Measurements from ENCODE around the gene SLC7A6OS.

Gene SLC7A6OS

DNA sequence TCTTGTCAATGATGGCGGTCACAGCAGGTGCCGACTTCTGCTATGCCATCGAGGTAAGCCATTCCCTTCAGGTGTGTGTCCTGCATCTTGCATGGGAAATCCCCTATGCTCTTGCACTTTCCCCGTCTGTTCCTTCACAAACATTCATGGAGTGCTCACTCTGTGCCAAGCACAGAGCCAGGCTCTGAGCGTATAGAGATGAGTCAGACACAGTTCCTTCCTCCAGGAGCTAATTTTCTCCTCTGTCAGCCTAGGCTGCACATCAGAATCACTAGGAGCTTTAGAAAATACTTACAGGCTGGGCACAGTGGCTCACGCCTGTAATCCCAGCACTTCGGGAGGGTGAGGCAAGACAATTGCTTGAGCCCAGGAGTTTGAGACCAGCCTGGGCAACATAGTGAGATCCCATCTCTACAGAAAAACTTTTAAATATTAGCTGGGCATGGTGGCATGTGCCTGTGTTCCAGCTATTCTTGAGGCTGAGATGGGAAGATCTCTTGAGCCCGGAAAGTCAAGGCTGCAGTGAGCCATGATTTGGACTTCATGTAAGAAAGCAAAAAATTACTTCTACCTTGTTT, 14.1 kb upstream of the SLC7A6OS start:
- POLR2A ChIA-PET, result interaction anchor here (1.2 kb wide), 1 partner anchor 14 kb away, joined by 7 read pairs; the partner anchor contains the start of genes PRMT7 and SLC7A6OS
- H3K36me3 ChIP-seq (ENCODE audit: control insufficient read depth in 2 of 2, insufficient read depth in 1 of 2, low read length in 2 of 2), result peaks cover 12 to 58% of the 10 kb centered on the region in 2 experiments; a peak in 2 of 3 replicates
- peaks cover 3% of the 10 kb centered on the region; the same call in 1 of the 2 replicates for H3K4me1 ChIP-seq (ENCODE audit: control insufficient read depth, insufficient read depth, low read length)
- CTCF ChIA-PET, result interaction anchor here (0.6 to 1.4 kb wide), 3 partner anchors 14 to 63 kb away, joined by 3 to 5 read pairs (median 3); partner anchors contain the start of genes PRMT7, SLC7A6 and SLC7A6OS
- TF ChIP-seq MYNN (tag by site-specific recombination; IDR thresholded peaks at IDR 0.05; ENCODE audit: borderline replicate concordance) (no peak), GLI2 (tag by site-specific recombination; IDR thresholded peaks at IDR 0.05; ENCODE audit: borderline replicate concordance, low read depth) (no peak), ZNF558 (tag by site-specific recombination; IDR thresholded peaks at IDR 0.05) (no peak), ZSCAN5A (tag by site-specific recombination; IDR thresholded peaks at IDR 0.05) (no peak), ZNF830 (tag by site-specific recombination; IDR thresholded peaks at IDR 0.05; ENCODE audit: low read depth) (no peak), ZNF510 (tag by site-specific recombination; IDR thresholded peaks at IDR 0.05; ENCODE audit: insufficient replicate concordance) (no peak), ZNF121 (tag by site-specific recombination; IDR thresholded peaks at IDR 0.05) (peak; percentile 55; the same call in 1 of the 2 replicates)
- H3K27ac ChIP-seq (ENCODE audit: extremely low read depth, low read depth, low read length), result no peak overlapping the region
- no peak overlapping the region for H3K4me3 ChIP-seq (ENCODE audit: low read depth, low read length)
- no peaks in the 10 kb centered on the region for H3K9me3 ChIP-seq (ENCODE audit: control insufficient read depth, insufficient read depth, low read depth, low read length)

- CTCF ChIA-PET, result interaction anchor here (0.6 to 1.4 kb wide), 2 partner anchors 60 to 309 kb away, joined by 5 to 7 read pairs; partner anchors contain the start of genes DPEP2NB and SLC7A6
- no peak for TF ChIP-seq ZNF24 (tag by site-specific recombination; IDR thresholded peaks at IDR 0.05)
- no peak for TF ChIP-seq ZFHX2 (tag by site-specific recombination; conservative IDR thresholded peaks at IDR 0.05)
- TF ChIP-seq ZNF138 (tag by site-specific recombination; IDR thresholded peaks at IDR 0.05; ENCODE audit: borderline replicate concordance), result no peak
- no peak for TF ChIP-seq KLF16 (tag by site-specific recombination; IDR thresholded peaks at IDR 0.05)
- no peak for TF ChIP-seq ZBTB48 (tag by site-specific recombination; IDR thresholded peaks at IDR 0.05)
- TF ChIP-seq ZNF23 (tag by site-specific recombination; IDR thresholded peaks at IDR 0.05; ENCODE audit: borderline replicate concordance), result no peak
- no peak for TF ChIP-seq MZF1 (tag by site-specific recombination; IDR thresholded peaks at IDR 0.05; ENCODE audit: borderline replicate concordance)
- TF ChIP-seq IKZF3 (tag by site-specific recombination; IDR thresholded peaks at IDR 0.05), result no peak
- no peak for TF ChIP-seq MYNN (tag by site-specific recombination; IDR thresholded peaks at IDR 0.05; ENCODE audit: borderline replicate concordance)
- TF ChIP-seq GFI1B (tag by site-specific recombination; IDR thresholded peaks at IDR 0.05), result no peak
- TF ChIP-seq ZNF175 (tag by site-specific recombination; IDR thresholded peaks at IDR 0.05), result no peak
- TF ChIP-seq, protein P1, sequence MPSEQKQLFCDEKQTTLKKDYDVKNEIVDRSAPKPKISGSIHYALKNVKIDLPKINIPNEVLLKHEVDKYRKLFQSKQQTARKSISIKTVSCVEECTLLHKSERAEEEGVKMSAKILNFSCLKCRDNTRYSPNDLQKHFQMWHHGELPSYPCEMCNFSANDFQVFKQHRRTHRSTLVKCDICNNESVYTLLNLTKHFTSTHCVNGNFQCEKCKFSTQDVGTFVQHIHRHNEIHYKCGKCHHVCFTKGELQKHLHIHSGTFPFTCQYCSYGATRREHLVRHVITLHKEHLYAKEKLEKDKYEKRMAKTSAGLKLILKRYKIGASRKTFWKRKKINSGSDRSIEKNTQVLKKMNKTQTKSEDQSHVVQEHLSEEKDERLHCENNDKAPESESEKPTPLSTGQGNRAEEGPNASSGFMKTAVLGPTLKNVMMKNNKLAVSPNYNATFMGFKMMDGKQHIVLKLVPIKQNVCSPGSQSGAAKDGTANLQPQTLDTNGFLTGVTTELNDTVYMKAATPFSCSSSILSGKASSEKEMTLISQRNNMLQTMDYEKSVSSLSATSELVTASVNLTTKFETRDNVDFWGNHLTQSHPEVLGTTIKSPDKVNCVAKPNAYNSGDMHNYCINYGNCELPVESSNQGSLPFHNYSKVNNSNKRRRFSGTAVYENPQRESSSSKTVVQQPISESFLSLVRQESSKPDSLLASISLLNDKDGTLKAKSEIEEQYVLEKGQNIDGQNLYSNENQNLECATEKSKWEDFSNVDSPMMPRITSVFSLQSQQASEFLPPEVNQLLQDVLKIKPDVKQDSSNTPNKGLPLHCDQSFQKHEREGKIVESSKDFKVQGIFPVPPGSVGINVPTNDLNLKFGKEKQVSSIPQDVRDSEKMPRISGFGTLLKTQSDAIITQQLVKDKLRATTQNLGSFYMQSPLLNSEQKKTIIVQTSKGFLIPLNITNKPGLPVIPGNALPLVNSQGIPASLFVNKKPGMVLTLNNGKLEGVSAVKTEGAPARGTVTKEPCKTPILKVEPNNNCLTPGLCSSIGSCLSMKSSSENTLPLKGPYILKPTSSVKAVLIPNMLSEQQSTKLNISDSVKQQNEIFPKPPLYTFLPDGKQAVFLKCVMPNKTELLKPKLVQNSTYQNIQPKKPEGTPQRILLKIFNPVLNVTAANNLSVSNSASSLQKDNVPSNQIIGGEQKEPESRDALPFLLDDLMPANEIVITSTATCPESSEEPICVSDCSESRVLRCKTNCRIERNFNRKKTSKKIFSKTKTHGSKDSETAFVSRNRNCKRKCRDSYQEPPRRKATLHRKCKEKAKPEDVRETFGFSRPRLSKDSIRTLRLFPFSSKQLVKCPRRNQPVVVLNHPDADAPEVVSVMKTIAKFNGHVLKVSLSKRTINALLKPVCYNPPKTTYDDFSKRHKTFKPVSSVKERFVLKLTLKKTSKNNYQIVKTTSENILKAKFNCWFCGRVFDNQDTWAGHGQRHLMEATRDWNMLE (tag by site-specific recombination; conservative IDR thresholded peaks at IDR 0.05; ENCODE audit: low read depth), result no peak
- TF ChIP-seq KLF9 (tag by site-specific recombination; IDR thresholded peaks at IDR 0.05; ENCODE audit: low read depth), result no peak
- no peak for TF ChIP-seq ZNF324 (tag by site-specific recombination; IDR thresholded peaks at IDR 0.05)
- TF ChIP-seq, protein P2, sequence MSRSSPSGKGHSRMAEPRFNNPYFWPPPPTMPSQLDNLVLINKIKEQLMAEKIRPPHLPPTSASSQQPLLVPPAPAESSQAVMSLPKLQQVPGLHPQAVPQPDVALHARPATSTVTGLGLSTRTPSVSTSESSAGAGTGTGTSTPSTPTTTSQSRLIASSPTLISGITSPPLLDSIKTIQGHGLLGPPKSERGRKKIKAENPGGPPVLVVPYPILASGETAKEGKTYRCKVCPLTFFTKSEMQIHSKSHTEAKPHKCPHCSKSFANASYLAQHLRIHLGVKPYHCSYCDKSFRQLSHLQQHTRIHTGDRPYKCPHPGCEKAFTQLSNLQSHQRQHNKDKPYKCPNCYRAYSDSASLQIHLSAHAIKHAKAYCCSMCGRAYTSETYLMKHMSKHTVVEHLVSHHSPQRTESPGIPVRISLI (tag by site-specific recombination; IDR thresholded peaks at IDR 0.05), result no peak
- TF ChIP-seq ZNF776 (tag by site-specific recombination; IDR thresholded peaks at IDR 0.05; ENCODE audit: borderline replicate concordance), result no peak
- no peak for TF ChIP-seq ZNF837 (tag by site-specific recombination; IDR thresholded peaks at IDR 0.05)
- TF ChIP-seq ZNF155 (tag by site-specific recombination; IDR thresholded peaks at IDR 0.05), result no peak
- Histone ChIP-seq H3K4me1 (ENCODE audit: control insufficient read depth, insufficient read depth, low read length) (peaks cover 3% of the 10 kb centered on the region; the same call in 1 of the 2 replicates), H3K4me3 (ENCODE audit: low read depth, low read length) (no peak overlapping the region), H3K27ac (ENCODE audit: extremely low read depth, low read depth, low read length) (no peak overlapping the region), H3K9me3 (ENCODE audit: control insufficient read depth, insufficient read depth, low read depth, low read length) (no peaks in the 10 kb centered on the region), H3K36me3 (ENCODE audit: control insufficient read depth in 2 of 2, insufficient read depth in 1 of 2, low read length in 2 of 2) (peaks cover 11 to 58% of the 10 kb centered on the region in 2 experiments; a peak in 2 of 3 replicates)
- POLR2A ChIA-PET, result interaction anchor here (1.2 to 3.4 kb wide), 2 partner anchors 13 to 14 kb away, joined by 7 to 14 read pairs; partner anchors contain the start of genes PRMT7 and SLC7A6OS
These were observed 13.6 kb upstream of the SLC7A6OS start for GRCh38 chr16:68324336-68324735.

Data from HEK293 (cell line).